Measurements from ENCODE around the gene CUEDC1. TPM values are rescaled to one million over a fixed set of nuclear protein-coding genes. Genes with fewer than 3 reads are reported as not detected.

The CUEDC1 gene
- total and polyA plus RNA-seq, 2 of the 4 experiments (the other 2 are of a cell fraction) = 4.1 to 21.2 TPM

GRCh38 chr17:57909551-57909950, 45.7 kb downstream of the CUEDC1 start:
- ATAC-seq (ENCODE audit: low read depth) = no peak
- WGBS, 2 experiments (ENCODE audit: extremely low coverage in 2 of 2, insufficient read length in 1 of 2) = no CpG with 5 or more reads among the region's 5 CpGs
- no peak for TF ChIP-seq POLR2A (IDR thresholded peaks at IDR 0.05; ENCODE audit: low read depth, low read length)
- TF ChIP-seq, protein P1, sequence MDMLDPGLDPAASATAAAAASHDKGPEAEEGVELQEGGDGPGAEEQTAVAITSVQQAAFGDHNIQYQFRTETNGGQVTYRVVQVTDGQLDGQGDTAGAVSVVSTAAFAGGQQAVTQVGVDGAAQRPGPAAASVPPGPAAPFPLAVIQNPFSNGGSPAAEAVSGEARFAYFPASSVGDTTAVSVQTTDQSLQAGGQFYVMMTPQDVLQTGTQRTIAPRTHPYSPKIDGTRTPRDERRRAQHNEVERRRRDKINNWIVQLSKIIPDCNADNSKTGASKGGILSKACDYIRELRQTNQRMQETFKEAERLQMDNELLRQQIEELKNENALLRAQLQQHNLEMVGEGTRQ (IDR thresholded peaks at IDR 0.05; ENCODE audit: low read depth, low read length) = no peak
- no peak for TF ChIP-seq CHD1 (IDR thresholded peaks at IDR 0.05; ENCODE audit: low read depth, low read length)
- TF ChIP-seq BHLHE40 (IDR thresholded peaks at IDR 0.05; ENCODE audit: low read depth, low read length) = no peak
- TF ChIP-seq CTCF (conservative IDR thresholded peaks at IDR 0.05; ENCODE audit: low read depth, low read length) = no peak
- TF ChIP-seq MXI1 (IDR thresholded peaks at IDR 0.05; ENCODE audit: borderline replicate concordance, low read depth, low read length) = no peak
- TF ChIP-seq SMC3 (IDR thresholded peaks at IDR 0.05; ENCODE audit: low read depth, low read length) = no peak
- TF ChIP-seq NFE2L2 (IDR thresholded peaks at IDR 0.05; ENCODE audit: low read depth, low read length) = no peak
- TF ChIP-seq ELK1 (IDR thresholded peaks at IDR 0.05; ENCODE audit: borderline replicate concordance, low read depth, low read length) = no peak
- no peak for TF ChIP-seq CEBPB (IDR thresholded peaks at IDR 0.05; ENCODE audit: low read depth, low read length)
- Histone ChIP-seq H2AFZ (replicated peaks; ENCODE audit: low read length, poor library complexity) (no peak overlapping the region), H2BK15ac (ENCODE audit: low read depth, low read length) (no peak overlapping the region), H3K18ac (ENCODE audit: low read depth, low read length) (no peak overlapping the region), H4K8ac (ENCODE audit: low read depth in 2 of 2, low read length in 2 of 2) (no peak overlapping the region), H3K27me3 (ENCODE audit: control insufficient read depth, insufficient read depth, low read length) (no peaks in the 10 kb centered on the region), H3K79me1 (ENCODE audit: low read depth in 1 of 2, low read length in 2 of 2) (peaks cover 33 to 68% of the 10 kb centered on the region in 2 experiments; a peak in 3 of 4 replicates), H2AK9ac (replicated peaks; ENCODE audit: low read depth, low read length, poor library complexity) (peak overlapping the region; percentile 42), H3K36me3 (ENCODE audit: control insufficient read depth, insufficient read depth, low read length) (peaks cover 2% of the 10 kb centered on the region; the same call in 1 of the 2 replicates), H2BK20ac (ENCODE audit: low read depth, low read length) (no peak overlapping the region), H4K5ac (ENCODE audit: low read depth, low read length) (no peak overlapping the region), H2AK5ac (ENCODE audit: low read depth, low read length) (no peak overlapping the region), H2BK5ac (ENCODE audit: low read depth, low read length, poor library complexity, severe bottlenecking) (no peak overlapping the region), H3K9me1 (ENCODE audit: insufficient read depth, low read length) (peaks cover 17% of the 10 kb centered on the region), H3K4me2 (ENCODE audit: low read depth, low read length) (no peak overlapping the region), H2BK120ac (ENCODE audit: low read depth, low read length) (no peak overlapping the region), H4K91ac (ENCODE audit: insufficient read depth, low read depth, low read length) (no peak overlapping the region), H3K9ac (ENCODE audit: low read depth, low read length) (no peak overlapping the region), H3K23ac (ENCODE audit: low read depth, low read length) (no peak overlapping the region), H3K27ac (ENCODE audit: insufficient read depth, low read length) (no peak overlapping the region), H3K4me1 (ENCODE audit: control insufficient read depth, insufficient read depth, low read length) (peaks cover 15% of the 10 kb centered on the region), H3K9me3 (ENCODE audit: control insufficient read depth, insufficient read depth, low read length) (no peaks in the 10 kb centered on the region), H3K14ac (replicated peaks; ENCODE audit: low read depth, low read length) (no peak overlapping the region), H3K4ac (ENCODE audit: low read depth, low read length) (no peak overlapping the region), H4K20me1 (ENCODE audit: insufficient read depth, low read length) (peaks cover 23% of the 10 kb centered on the region), H3K56ac (ENCODE audit: extremely low read depth, insufficient read depth, low read length) (no peak overlapping the region), H3K4me3 (ENCODE audit: insufficient read depth, low read depth, low read length) (no peak overlapping the region)
- BruUV-seq (replicated peaks) = no TSS peak
- ChIA-PET POLR2A (ENCODE audit: unreplicated experiment) (no interaction called here), CTCF (interaction anchor here (0.9 kb wide), 1 partner anchor 17 kb away, joined by 3 read pairs; no protein-coding TSS in a partner anchor)
- intact Hi-C loops (cut with micrococcal nuclease) = no loop called here
- dilution Hi-C loops (cut with HindIII; ENCODE audit: low sequenced_read_pairs, unreplicated experiment) = no loop called here
- in situ Hi-C loops (cut with MboI; ENCODE audit: low sequenced_read_pairs) = no loop called here
- no peak for DNase-seq

All from IMR-90 (cell line).